Erythroblast (primary cell): ENCODE measurements around the gene SPSB3.
"Not testable (repeated sequence)": the region's sequence is repeated elsewhere in the genome, so short reads cannot be mapped to it uniquely, and the experiment has no call there.

ENCODE experiments used
- DNase-seq, 2 experiments: peaks; one replicate each; lab custom pipeline; 2025; lab: John Stamatoyannopoulos, UW
- GATA1 ChIP-seq: IDR thresholded peaks from 2 replicates; pipeline ENCODE4 v1.6.1; 2011; ENCODE audit warnings: low read depth, mild to moderate bottlenecking, control low read depth, low read length, moderate library complexity
- POLR2A ChIP-seq: IDR thresholded peaks from 2 replicates; pipeline ENCODE4 v1.6.1; 2011; ENCODE audit warnings: mild to moderate bottlenecking, low read length

Gene SPSB3

DNA sequence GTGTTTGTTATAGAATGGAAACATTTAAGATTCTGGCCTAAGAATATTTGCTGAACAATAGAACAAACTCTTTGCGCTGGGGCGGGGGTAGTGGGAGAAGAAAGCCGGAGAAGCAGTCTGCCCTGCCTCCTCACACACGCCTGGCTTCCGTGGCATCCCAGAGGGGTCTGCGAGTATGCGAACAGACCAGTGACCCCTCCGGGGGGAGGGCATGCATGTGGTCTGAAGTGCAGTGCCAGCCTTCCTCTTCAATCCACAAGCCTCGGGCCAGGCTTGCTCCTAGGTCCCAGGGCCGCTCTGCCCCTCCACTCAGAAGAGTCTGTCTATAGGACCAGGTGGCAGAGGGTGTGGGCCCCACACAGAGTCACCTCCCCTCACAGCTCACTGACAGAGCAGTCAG is 25.3 kb upstream of the SPSB3 start:
- DNase-seq: no peak
- TF ChIP-seq POLR2A (no peak), GATA1 (no peak)

DNA sequence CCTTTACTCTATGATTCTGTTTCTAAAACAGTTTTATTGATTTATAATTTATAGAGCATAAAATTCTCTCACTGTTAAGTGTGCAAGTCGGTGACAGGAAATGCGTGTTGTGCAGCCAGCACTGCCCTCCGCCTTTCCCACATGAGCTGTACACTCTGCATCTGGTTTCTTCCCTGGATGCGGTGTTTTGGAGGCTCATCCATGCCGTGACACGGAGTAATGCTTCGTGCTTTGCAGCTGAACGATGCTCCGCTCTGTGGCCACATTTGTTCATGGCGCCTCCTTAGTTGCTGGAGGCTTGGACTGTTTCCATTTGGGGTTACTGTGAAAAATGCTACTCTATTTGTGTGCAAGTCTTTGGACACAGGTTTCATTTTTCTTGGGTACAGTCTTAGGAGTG is 18.3 kb upstream of the SPSB3 start:
- DNase-seq: no peak
- TF ChIP-seq GATA1 (no peak), POLR2A (no peak)

DNA sequence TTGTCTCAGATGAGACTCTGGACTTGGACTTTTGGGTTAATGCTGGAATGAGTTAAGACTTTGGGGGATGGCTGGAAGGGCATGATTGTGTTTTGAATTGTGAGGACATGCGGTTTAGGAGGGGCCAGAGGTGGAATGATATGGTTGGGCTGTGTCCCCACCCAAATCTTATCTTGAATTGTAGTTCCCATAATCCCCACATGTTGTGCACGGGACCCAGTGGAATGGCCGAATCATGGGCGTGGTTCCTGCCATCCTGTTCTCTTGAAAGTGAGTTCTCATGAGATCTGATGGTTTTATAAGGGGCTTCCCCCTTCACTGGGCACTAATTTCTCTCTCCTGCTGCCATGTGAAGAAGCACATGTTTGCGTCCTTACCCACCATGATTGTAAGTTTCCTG is 16.9 kb upstream of the SPSB3 start:
- not testable (repeated sequence) for DNase-seq

DNA sequence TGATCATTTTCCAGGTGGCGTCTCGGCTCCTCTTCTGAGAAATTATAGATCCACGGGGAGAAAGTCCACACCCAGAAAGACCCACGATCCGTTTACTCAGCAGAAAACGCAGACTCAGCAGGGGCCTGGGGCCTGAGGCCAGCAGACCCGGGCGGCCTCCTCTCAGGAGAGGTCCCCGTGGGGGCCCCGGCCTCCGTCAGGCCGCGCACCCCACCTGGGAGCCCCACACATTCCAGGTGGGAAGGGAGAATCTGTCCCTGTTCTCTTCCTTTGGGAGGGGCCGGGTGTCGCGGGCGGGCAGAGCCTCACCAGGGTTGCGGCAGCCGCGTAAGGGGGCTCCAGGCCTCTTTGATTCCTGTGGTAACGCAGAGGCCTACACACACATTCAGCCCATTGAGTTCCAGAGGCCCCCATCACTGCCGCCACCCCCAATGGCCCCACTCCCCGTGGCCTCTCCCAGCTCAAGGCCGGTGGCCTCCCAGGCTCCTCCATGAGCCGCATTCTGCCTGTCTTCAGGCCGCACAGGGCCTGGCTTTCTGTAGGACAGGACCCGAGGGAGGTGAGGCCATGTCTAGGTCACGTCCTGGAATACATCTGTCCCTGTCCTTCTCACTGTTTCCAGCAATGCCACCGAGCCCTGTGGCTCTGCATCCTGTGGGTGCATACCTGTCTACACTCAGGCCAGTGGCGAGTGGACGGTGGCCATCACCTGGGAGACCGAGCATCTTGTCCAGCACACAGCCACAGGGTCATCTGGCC is 12.7 kb upstream of the SPSB3 start:
- no peak for TF ChIP-seq POLR2A
- TF ChIP-seq GATA1: no peak
- DNase-seq: no peak

DNA sequence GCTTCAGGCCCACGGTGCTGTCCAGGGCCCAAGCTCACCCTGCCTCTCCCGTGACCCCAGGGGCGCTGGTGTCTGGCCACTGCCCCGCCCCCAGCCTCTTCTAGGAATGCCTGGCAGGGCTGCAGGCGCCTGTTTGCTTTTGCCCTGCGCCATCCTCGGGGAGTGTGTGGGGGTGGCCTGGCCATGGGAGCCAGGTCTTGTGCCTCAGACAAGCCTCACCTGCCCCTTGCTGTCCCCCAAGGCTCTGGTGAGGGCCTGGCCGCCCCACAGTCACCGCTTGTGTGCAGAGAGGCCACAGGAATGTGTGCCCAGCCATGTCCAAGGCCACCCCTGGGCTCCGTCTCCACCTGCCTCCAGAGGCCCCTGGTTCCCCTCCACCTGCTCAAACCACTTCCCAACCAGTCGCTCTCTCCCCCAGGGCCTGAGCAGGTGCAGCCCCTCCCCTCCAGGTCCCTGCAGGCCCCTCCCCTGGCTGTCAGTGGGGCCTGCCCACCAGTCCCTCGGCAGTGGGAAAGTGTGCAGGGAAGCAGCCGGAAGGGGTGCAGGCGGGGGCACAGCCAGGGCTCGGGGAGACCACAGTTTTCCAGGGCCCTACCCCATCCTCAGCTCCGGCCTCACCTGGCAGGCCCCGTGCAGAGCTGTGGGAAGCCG is 12.0 kb upstream of the SPSB3 start:
- DNase-seq: no peak
- TF ChIP-seq POLR2A: no peak
- TF ChIP-seq GATA1: no peak

DNA sequence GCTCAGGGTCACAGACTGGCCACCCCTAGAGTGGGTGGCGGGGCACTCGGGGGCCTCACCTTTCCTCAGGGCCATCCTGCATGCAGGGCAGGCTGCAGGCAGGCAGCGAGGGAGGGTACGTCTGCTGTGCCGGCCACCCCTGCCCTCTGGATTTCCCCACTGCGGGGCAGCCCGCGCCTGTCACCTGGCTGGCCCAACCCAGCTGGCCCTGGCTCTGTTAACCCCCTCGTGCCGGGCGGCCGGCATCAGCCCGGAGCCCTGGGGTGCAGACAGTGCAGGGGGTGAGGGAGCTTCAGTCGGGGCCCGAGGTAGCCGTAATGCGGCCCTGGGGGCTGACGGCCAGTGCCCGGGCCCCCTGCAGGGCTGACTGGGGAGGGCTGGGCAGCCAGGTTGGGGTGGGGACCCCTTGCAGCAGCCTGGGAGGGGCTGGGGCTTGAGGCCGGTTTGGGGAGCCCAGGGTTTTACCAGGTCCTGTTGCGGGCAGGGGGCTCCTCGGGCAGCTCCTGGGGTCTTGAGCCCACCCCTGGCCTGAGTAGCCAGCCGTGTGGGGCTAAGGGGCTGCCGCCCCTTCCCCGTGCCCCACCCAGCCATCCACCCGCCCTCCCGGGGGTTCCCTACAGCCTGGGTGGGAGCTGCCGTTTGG is 11.3 kb upstream of the SPSB3 start, which contains the start of gene IGFALS:
TSS of gene IGFALS (minus strand) at position 128 of the 643 bp plus-strand sequence. CDS start at position 75, 53 bp downstream.
- DNase-seq: no peak
- TF ChIP-seq POLR2A (no peak), GATA1 (no peak)

DNA sequence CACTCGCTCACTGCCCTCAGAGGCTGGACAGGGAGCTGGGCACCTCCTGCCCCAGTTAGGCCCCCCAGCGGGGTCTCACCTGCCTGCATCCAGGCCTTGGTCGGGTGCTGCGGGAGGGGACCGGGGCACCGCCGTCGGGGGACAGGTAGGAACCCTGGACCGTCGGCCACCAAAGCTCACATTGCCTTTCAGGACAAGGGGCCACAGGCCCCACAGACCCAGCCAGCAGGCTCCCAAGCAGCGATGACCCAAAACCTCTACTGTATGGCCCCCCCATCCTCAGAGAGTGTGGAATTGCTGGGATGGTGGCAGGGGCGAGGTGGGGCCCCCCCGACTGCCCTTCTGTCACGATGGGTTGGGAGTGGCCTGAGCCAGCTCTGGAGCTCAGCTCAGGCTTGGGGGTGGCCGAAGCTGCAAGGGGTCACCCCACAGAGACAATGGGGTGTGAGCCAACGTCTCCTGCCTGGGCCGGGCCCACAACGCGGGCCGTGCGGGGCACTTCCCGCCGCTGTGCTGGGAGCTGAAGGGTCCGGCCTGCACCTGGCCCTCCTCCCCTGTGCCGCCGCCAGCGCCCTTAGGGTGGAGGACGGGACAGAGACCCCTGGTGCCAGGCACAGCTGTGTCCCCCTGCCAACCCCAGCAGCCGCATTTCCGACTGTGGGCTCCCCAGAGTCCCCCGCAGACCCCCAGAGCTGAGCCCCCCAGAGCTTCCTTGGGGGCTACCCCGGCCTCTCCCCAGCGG is 10.6 kb upstream of the SPSB3 start:
- DNase-seq: no peak
- no peak for TF ChIP-seq GATA1
- no peak for TF ChIP-seq POLR2A

DNA sequence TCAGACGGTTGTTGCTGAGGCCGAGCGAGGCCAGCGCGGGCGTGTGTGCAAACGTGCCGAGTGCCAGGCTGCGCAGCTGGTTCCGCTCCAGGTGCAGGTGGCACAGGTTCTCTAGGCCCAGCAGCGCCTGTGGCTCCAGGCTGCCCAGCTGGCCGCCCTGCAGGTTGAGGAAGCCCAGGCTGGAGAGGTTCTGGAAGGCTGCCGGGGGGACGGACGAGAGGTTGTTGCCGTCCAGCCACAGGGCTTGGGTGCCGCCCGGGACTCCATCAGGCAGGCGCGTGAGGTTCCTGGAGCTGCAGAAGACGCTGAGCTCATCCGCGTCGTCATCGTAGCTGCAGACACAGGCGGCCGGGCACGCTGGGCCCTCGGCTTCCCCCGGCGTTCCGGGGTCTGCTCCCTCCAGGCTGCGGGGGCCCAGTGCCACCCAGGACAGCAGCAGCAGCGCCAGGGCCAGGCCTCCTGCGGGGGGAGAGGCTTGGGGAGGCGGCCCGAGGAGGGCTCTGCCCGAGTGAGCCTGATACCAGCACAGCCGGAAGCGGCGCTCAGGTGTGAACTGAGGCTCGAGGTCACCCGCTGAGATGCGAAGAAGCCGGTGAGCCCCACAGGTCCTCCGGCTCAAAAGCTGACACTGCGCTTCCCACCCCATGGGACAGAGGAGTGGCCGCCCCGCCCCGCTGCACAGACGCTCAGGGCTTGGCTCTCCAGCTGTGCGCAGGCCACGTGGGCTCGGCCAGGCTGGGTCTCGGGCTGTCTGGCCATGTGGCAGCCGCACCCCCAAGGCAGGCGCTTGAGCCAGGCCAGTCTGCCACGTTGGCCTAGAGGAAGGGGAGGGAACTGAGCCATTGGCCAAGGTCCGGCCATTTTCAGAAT is 9.8 kb upstream of the SPSB3 start:
- no peak for DNase-seq
- no peak for TF ChIP-seq GATA1
- no peak for TF ChIP-seq POLR2A

DNA sequence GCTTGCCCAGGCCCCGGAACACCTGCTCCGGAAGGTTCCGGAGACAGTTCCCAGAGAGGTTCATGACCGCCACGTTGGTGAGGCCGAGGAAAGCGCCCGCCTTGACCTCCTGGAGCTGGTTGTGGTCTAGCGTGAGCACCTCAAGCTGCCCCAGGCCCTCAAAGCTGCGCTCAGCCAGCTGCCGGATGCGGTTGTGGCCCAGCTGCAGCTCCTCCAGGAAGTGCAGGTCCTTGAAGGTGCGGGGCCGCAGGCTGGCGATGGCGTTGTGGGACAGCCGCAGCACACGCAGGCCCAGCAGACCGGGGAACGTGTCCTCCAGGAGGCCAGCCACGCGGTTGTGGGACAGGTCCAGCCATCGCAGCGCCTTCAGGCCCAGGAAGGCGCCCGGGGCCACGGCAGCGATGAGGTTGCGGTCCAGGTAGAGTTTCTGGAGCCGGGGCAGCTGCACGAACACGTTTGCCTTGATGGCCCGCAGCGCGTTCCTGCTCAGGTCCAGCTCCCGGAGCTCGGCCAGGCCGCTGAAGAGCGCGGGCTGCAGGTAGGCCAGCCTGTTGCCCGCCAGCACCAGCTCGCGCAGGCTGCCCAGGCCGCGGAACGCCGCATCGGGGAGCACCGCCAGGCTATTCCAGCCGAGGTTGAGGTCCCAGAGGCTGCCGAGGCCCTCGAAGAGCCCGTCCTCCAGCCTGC is 9.0 kb upstream of the SPSB3 start:
- DNase-seq: no peak
- no peak for TF ChIP-seq POLR2A
- no peak for TF ChIP-seq GATA1

DNA sequence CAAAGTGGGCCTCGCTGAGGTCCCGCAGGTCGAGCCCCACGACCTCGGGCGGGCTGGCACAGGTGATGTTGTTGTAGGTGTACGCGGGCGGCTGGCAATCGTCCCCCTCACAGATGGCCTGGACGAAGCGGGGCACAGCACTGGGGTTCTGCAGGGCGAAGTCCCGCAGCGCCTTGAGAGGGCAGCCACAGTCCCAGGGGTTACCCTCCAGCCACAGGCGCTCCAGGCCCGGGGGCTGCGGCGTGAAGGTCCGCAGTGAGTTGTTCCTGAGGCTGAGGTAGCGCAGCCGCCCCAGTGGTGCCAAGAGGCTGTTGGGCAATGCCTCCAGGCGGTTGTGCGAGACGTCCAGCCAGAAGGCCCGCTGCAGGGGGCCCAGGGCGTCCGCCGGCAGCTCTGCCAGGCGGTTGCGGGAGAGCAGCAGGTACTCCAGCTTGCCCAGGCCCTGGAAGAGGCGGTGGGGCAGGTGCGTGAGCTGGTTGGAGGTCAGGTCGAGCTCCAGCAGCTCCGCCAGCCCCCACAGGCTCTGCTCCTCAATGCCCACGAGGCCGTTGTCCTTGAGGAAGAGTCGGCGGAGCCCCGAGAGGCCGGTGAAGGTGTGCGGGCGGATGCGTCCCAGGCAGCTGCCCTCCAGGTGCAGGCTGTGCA is 8.4 kb upstream of the SPSB3 start:
- TF ChIP-seq GATA1 (no peak), POLR2A (no peak)
- no peak for DNase-seq

DNA sequence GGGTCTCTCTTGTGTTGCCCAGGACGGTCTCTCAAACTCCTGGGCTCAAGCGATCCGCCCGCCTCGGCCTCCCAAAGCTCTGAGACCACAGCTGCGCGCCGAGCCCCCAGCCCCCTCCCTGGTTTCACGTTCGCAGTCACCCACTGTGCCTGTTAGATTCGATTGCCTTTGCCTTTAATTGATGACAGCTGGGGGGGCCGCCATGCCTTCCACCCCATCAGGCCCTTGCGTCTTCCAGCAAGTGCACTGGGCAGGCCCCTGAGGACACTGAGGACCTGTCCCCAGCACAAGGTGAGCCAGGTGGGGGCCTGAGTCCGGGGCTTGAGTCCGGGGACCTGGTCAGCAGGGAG is 7.9 kb upstream of the SPSB3 start:
- TF ChIP-seq POLR2A: no peak
- TF ChIP-seq GATA1: no peak
- DNase-seq: no peak

DNA sequence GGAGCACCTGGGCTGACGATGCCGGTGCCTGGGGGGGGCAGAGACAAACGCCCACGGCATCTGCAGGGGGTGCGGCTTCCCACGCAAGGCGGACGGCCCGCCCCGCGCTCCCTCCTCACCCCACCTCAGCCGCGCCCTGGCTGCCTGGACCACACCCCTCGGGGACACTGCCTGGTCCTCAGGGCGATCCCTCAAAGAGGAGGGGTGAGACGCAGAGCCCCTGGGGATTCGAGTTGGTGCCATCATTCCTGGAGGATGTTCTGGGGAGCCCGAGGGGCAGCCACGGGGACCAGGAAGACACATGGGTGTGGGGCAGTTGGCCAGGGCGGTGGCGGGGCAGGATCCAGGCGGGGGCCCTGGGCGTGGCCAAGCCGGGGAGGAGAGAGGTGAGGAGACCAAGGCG is 7.3 kb upstream of the SPSB3 start:
- DNase-seq: no peak
- TF ChIP-seq GATA1: no peak
- no peak for TF ChIP-seq POLR2A

DNA sequence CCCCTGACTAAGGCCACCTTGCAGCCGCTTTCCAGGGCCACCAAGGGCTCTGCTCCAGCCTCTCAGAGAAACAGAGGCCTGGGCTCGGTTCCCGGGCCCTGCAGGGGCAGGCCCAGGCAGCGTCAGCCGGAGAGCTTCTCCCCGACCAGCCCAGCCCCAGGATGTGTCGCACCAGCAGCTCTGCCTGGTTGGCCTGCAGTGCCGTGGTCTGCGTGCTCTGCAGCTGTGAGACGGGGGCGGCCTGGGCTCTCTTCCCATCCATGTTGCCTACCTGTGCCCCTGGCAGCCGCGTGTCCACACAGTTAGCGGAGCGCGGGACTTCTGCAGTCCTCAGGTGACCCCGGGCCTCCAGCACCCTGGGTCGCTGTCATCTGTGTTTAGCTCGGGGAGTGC is 6.3 kb upstream of the SPSB3 start:
- no peak for DNase-seq

More for the DNA sequence above, 6.3 kb upstream of the SPSB3 start:
- TF ChIP-seq GATA1 (no peak), POLR2A (no peak)
